Kidney (tissue), 14 donors: ENCODE data around the gene CPNE7. TPM values are rescaled to one million over a fixed set of nuclear protein-coding genes. Genes with fewer than 3 reads are reported as not detected.

ENCODE experiments used
- DNase-seq, 5 donors: peaks; one replicate each; pipeline ENCODE4 v3.0.0-alpha.2; 2013 to 2020
- FAIRE-seq: peaks from 2 replicates; lab custom pipeline; 2012; peaks lifted over from hg19 to GRCh38; lab: Jason Lieb, UNC
- H3K27ac ChIP-seq, 2 donors: one replicate each; pipeline ENCODE4 v1.7.0; 2013; ENCODE audit warnings: low read depth in 2 of 2, low read length in 2 of 2, inconsistent platforms in 1 of 2
- H3K27me3 ChIP-seq: one replicate; pipeline ENCODE4 v1.7.1; 2013; ENCODE audit warnings: low read length, inconsistent platforms; ENCODE audit not compliant: control insufficient read depth, insufficient read depth
- H3K36me3 ChIP-seq, 3 donors: one replicate each; pipeline versions ENCODE4 v1.7.0 to v1.7.1; 2013; ENCODE audit warnings: low read length in 3 of 3, control low read depth in 1 of 3, inconsistent platforms in 1 of 3; ENCODE audit not compliant: insufficient read depth in 3 of 3, control insufficient read depth in 2 of 3
- H3K4me1 ChIP-seq, 3 donors: one replicate each; pipeline versions ENCODE4 v1.7.0 to v1.7.1; 2013; ENCODE audit warnings: low read length in 3 of 3, inconsistent platforms in 1 of 3, low read depth in 1 of 3; ENCODE audit not compliant: control insufficient read depth in 2 of 3, insufficient read depth in 2 of 3
- H3K4me3 ChIP-seq, 3 donors: one replicate each; pipeline versions ENCODE4 v1.7.0 to v1.8.1; 2013; ENCODE audit warnings: low read length in 3 of 3, control low read depth in 1 of 3, inconsistent platforms in 1 of 3
- H3K9ac ChIP-seq, 3 donors: one replicate each; pipeline versions ENCODE4 v1.7.0 to v1.7.1; 2013; ENCODE audit warnings: low read length in 3 of 3, control low read depth in 1 of 3, inconsistent platforms in 1 of 3
- H3K9me3 ChIP-seq, 3 donors: one replicate each; pipeline versions ENCODE4 v1.7.0 to v1.7.1; 2013; ENCODE audit warnings: low read length in 3 of 3, control low read depth in 1 of 3, inconsistent platforms in 1 of 3; ENCODE audit not compliant: control insufficient read depth in 2 of 3, insufficient read depth in 1 of 3
- intact Hi-C: fragments of 100-400 bp; cut with DNase I; formaldehyde crosslinking; loops from one replicate; pipeline ENCODE4 v1.11.1; 2022
- polyA plus RNA-seq: library from polyadenylated mRNA; stranded (reverse); fragments of 350-450 nt; fragmentation: Illumina TruSeq; extraction: RNeasy Lipid Tissue Mini Kit (QIAGEN cat#74804); gene quantifications from one replicate; pipeline ENCODE4 v1.2.3, GENCODE V29; 2014; ENCODE audit warnings: low read depth, low replicate concordance; ENCODE audit not compliant: insufficient read depth
- total RNA-seq: library from RNA; stranded (reverse); fragmentation: NEBNext Ultra II Directional; extraction: Animal tissue kit (Norgen Biotek cat#: 25700); gene quantifications from one replicate; pipeline ENCODE4 v1.2.1, GENCODE V29; 2021
- TF ChIP-seq, protein P1 (sequence below): IDR thresholded peaks from 3 replicates; pipeline ENCODE4 v1.5.1; 2012; ENCODE audit warnings: mild to moderate bottlenecking, moderate library complexity, borderline replicate concordance; ENCODE audit not compliant: insufficient read depth; ENCODE audit errors: extremely low read depth
- donor health status: control.
- donor health status: control.
- donor health status: control.
- donor health status: control.
- donor health status: control.
- donor health status: DM: yes; HTN: yes; CAD: no.
- donor health status: Normal renal cell carcinoma (clear cell type).

The CPNE7 gene
- total and polyA plus RNA-seq, 2 donors from 2014 or later, result 1.5 to 13.7 TPM

DNA sequence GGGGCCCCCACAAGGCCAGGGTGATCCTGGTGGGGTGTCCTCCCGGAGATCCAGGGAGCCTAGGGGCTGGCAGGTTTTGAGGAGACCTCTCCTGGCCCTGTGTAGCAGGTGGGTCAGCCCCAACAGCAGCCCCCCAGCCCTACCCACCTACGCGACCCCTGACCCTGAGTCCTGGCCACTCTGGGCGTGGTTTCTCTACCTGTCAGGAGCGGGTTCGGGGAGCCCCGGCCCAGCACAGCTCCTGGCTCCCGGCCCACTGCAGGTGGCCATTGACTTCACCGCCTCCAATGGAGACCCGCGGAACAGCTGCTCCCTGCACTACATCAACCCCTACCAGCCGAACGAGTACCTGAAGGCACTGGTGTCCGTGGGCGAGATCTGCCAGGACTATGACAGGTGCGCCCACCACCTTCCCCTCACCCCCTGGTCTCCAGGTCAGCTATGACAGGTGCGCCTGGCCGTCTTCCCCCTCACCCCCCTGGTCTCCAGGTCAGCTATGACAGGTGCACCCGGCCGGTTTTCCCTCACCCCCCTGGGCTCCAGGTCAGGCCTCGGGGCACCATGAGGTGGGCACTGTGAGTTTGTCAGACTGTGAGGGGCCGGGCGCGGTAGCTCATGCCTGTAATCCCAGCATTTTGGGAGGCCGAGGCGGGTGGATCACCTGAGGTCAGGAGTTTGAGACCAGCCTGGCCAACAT is 13.0 kb downstream of the CPNE7 start:
- H3K36me3 ChIP-seq, result no peaks in the 10 kb centered on the region
- no peak overlapping the region for H3K4me3 ChIP-seq
- H3K27ac ChIP-seq, result no peak overlapping the region
- DNase-seq, result peak in 1 of 5 donors; percentile 72
- no peaks in the 10 kb centered on the region for H3K9me3 ChIP-seq
- no peak for FAIRE-seq
- no peak overlapping the region for H3K9ac ChIP-seq
- intact Hi-C loops, result no loop called here
- no peaks in the 10 kb centered on the region for H3K4me1 ChIP-seq
- TF ChIP-seq, protein P1, sequence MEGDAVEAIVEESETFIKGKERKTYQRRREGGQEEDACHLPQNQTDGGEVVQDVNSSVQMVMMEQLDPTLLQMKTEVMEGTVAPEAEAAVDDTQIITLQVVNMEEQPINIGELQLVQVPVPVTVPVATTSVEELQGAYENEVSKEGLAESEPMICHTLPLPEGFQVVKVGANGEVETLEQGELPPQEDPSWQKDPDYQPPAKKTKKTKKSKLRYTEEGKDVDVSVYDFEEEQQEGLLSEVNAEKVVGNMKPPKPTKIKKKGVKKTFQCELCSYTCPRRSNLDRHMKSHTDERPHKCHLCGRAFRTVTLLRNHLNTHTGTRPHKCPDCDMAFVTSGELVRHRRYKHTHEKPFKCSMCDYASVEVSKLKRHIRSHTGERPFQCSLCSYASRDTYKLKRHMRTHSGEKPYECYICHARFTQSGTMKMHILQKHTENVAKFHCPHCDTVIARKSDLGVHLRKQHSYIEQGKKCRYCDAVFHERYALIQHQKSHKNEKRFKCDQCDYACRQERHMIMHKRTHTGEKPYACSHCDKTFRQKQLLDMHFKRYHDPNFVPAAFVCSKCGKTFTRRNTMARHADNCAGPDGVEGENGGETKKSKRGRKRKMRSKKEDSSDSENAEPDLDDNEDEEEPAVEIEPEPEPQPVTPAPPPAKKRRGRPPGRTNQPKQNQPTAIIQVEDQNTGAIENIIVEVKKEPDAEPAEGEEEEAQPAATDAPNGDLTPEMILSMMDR, result no peak
- H3K27me3 ChIP-seq, result no peaks in the 10 kb centered on the region

DNA sequence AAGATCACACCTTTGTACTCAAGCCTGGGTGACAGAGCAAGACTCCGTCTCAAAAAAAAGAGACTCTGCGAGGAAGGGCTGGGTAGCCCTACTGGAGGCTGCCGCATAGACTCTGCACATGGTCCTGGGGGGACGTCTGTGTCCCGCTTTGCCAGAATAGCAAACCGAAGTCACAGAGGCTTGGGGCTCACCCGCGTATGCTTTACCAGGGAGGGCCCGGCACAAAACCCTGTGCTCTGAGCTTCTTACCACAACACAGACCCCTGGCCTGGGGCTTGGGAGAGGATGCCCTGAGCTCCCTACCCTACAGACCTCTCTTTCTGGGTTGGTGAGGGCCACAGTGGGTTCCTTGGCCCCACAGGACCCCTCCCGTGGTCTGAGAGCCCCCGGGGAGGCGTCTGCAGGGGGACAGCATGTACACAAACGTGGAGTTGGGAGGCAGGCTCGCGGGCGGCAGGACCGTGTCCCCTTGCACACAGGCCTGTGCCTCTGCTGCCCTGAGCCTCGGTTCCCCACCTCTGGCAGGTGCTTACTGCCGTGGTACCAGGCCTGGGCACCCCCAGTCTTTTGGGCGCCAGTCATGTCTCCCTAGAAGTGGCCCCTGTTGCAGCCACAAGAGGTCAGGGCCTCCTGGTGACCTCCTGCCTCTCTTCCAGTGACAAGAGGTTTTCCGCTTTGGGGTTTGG is 13.8 kb downstream of the CPNE7 start:
- no peak overlapping the region for H3K4me3 ChIP-seq
- no peaks in the 10 kb centered on the region for H3K36me3 ChIP-seq
- DNase-seq (no peak), FAIRE-seq (no peak)
- no peaks in the 10 kb centered on the region for H3K27me3 ChIP-seq
- no peak overlapping the region for H3K9ac ChIP-seq
- no peak overlapping the region for H3K27ac ChIP-seq
- no peaks in the 10 kb centered on the region for H3K4me1 ChIP-seq
- H3K9me3 ChIP-seq, result no peaks in the 10 kb centered on the region
- TF ChIP-seq, protein P1, result no peak
- intact Hi-C loops, result no loop called here

DNA sequence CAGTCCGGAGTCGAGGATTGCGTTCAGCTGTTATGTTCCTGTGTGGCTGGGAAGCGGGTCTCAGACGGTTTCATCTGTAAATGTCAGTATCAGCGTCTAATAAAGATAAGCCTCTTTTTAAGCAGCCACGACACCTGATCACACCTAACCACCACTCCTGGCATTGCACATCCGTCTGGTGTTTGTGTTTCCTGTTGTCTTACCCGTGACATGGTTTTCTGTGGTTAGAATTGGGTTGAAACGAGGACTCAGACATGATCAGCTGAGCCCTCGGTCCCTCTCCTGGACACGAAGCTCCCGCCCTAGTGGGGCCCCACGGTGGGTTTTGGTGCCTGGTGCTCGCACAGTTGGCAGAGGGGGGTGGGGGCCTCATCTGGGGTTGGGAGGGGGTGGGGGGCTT is 18.3 kb downstream of the CPNE7 start:
- no peak for DNase-seq
- Histone ChIP-seq H3K4me3 (no peak overlapping the region), H3K27ac (no peak overlapping the region), H3K4me1 (no peaks in the 10 kb centered on the region), H3K9ac (no peak overlapping the region), H3K36me3 (no peaks in the 10 kb centered on the region), H3K27me3 (no peaks in the 10 kb centered on the region), H3K9me3 (no peaks in the 10 kb centered on the region)
- intact Hi-C loops, result no loop called here
- TF ChIP-seq, protein P1, result no peak
- no peak for FAIRE-seq
